NOMO-1 treated with dmso at 0.1 percent for 144 hours (cell line): ENCODE measurements around the gene GNPAT.

Experiments
- DNase-seq: peaks from one replicate; lab custom pipeline; 2025; ENCODE audit not compliant: unreplicated experiment; lab: John Stamatoyannopoulos, UW

GNPAT gene

GRCh38 chr1:231240883-231241735 is at the start of gene GNPAT:
Gene GNPAT, plus strand, starts transcription at chr1:231241212. Its CDS starts 167 bp downstream, at chr1:231241379.
- DNase-seq = peak; percentile 53

- DNase-seq = no peak
These were observed 48.3 kb upstream of the GNPAT start for GRCh38 chr1:231192620-231193163.

GRCh38 chr1:231193710-231194340 is 47.2 kb upstream of the GNPAT start:
- DNase-seq = no peak

GRCh38 chr1:231194476-231194842 is 46.6 kb upstream of the GNPAT start:
- DNase-seq = no peak

GRCh38 chr1:231194843-231195516 is 46.0 kb upstream of the GNPAT start:
- DNase-seq = no peak

GRCh38 chr1:231196307-231196706 is 44.7 kb upstream of the GNPAT start:
- no peak for DNase-seq

- DNase-seq = no peak
These were observed 44.3 kb upstream of the GNPAT start for GRCh38 chr1:231196728-231197127.

GRCh38 chr1:231199868-231200267 is 41.1 kb upstream of the GNPAT start:
- no peak for DNase-seq

- DNase-seq = no peak
These were observed 40.5 kb upstream of the GNPAT start for GRCh38 chr1:231200388-231201031.

GRCh38 chr1:231201375-231201978 is 39.5 kb upstream of the GNPAT start:
- no peak for DNase-seq

GRCh38 chr1:231201979-231202633 is 38.9 kb upstream of the GNPAT start:
- no peak for DNase-seq

- DNase-seq = no peak
These were observed 37.6 kb upstream of the GNPAT start for GRCh38 chr1:231203259-231204057.

- no peak for DNase-seq
These were observed 34.2 kb upstream of the GNPAT start for GRCh38 chr1:231206856-231207255.

- DNase-seq = no peak
These were observed 33.6 kb upstream of the GNPAT start for GRCh38 chr1:231207437-231207836.

- no peak for DNase-seq
These were observed 32.0 kb upstream of the GNPAT start for GRCh38 chr1:231208980-231209379.

- no peak for DNase-seq
These were observed 31.5 kb upstream of the GNPAT start for GRCh38 chr1:231209531-231209930.

- no peak for DNase-seq
These were observed 30.9 kb upstream of the GNPAT start for GRCh38 chr1:231210126-231210525.

GRCh38 chr1:231211005-231211857 is 29.8 kb upstream of the GNPAT start:
- peak; percentile 51 for DNase-seq
